Fibroblast of mammary gland (primary cell): ENCODE results near the gene OTUD7B.

Experiments
- DNase-seq: peaks from one replicate; pipeline ENCODE4 v3.0.0-alpha.2; 2010; ENCODE audit warnings: low read depth
- H3K4me3 ChIP-seq: 2 replicates; pipeline ENCODE4 v1.5.1; 2011; ENCODE audit warnings: low read depth, mild to moderate bottlenecking, low read length, moderate library complexity; ENCODE audit not compliant: control insufficient read depth
- CTCF ChIP-seq: conservative IDR thresholded peaks from 2 replicates; pipeline ENCODE4 v1.5.1; 2011; ENCODE audit warnings: low read depth, low read length, inconsistent platforms; ENCODE audit not compliant: control insufficient read depth, insufficient read depth

OTUD7B gene

GRCh38 chr1:149896575-149896974, 114.0 kb downstream of the OTUD7B start:
- H3K4me3 ChIP-seq = no peak overlapping the region
- no peak for TF ChIP-seq CTCF
- DNase-seq = no peak

GRCh38 chr1:149888999-149889289, 121.6 kb downstream of the OTUD7B start:
- peak; percentile 62 for DNase-seq
- no peak for TF ChIP-seq CTCF
- H3K4me3 ChIP-seq = peak overlapping the region; percentile 82

- TF ChIP-seq CTCF = peak; percentile 64
- H3K4me3 ChIP-seq = peak overlapping the region; percentile 82
- peak; percentile 91 for DNase-seq
These were observed 122.1 kb downstream of the OTUD7B start for GRCh38 chr1:149888247-149888998.
